ENCODE results near the gene UBE2M.
"Not testable (repeated sequence)": the region's sequence is repeated elsewhere in the genome, so short reads cannot be mapped to it uniquely, and the experiment has no call there.

The UBE2M gene

GRCh38 chr19:58558066-58558622 is at the start of gene UBE2M:
TSS of gene UBE2M (minus strand) at chr19:58558611. CDS start at chr19:58558381, 230 bp downstream.
- H3K4me1 Mint-ChIP-seq (ENCODE audit: low read depth): peaks cover 75% of the 10 kb centered on the region
- peaks cover 50% of the 10 kb centered on the region for H3K36me3 Mint-ChIP-seq (ENCODE audit: low read depth)
- no peaks in the 10 kb centered on the region for H3K27me3 Mint-ChIP-seq
- peak within 1 kb of the TSS; percentile 99 for H3K4me3 Mint-ChIP-seq
- H3K9me3 Mint-ChIP-seq: no peaks in the 10 kb centered on the region
- peak within 1 kb of the TSS; percentile 100 for H3K27ac Mint-ChIP-seq

GRCh38 chr19:58607213-58607612 is 48.8 kb upstream of the UBE2M start:
- not testable (repeated sequence) for H3K4me1 Mint-ChIP-seq (ENCODE audit: low read depth); H3K4me3 Mint-ChIP-seq; H3K9me3 Mint-ChIP-seq; H3K27me3 Mint-ChIP-seq; H3K36me3 Mint-ChIP-seq (ENCODE audit: low read depth); H3K27ac Mint-ChIP-seq

- not testable (repeated sequence) for H3K4me3 Mint-ChIP-seq; H3K4me1 Mint-ChIP-seq (ENCODE audit: low read depth); H3K27ac Mint-ChIP-seq; H3K9me3 Mint-ChIP-seq; H3K27me3 Mint-ChIP-seq; H3K36me3 Mint-ChIP-seq (ENCODE audit: low read depth)
Observed at GRCh38 chr19:58606251-58606896, 48.0 kb upstream of the UBE2M start.

- Mint-ChIP-seq H3K9me3 (no peaks in the 10 kb centered on the region), H3K27ac (no peak overlapping the region), H3K4me1 (ENCODE audit: low read depth) (peaks cover 2% of the 10 kb centered on the region), H3K36me3 (ENCODE audit: low read depth) (peaks cover 9% of the 10 kb centered on the region), H3K4me3 (no peak overlapping the region), H3K27me3 (no peaks in the 10 kb centered on the region)
Observed at GRCh38 chr19:58586133-58586765, 27.8 kb upstream of the UBE2M start.

GRCh38 chr19:58585442-58586132 is 27.2 kb upstream of the UBE2M start:
- Mint-ChIP-seq H3K27ac (no peak overlapping the region), H3K27me3 (no peaks in the 10 kb centered on the region)

GRCh38 chr19:58584498-58585441 is 26.4 kb upstream of the UBE2M start:
- Mint-ChIP-seq H3K36me3 (ENCODE audit: low read depth) (peaks cover 12% of the 10 kb centered on the region), H3K27ac (no peak overlapping the region)

More at GRCh38 chr19:58585442-58586132, 27.2 kb upstream of the UBE2M start:
- H3K9me3 Mint-ChIP-seq: no peaks in the 10 kb centered on the region
- H3K4me3 Mint-ChIP-seq: no peak overlapping the region
- H3K36me3 Mint-ChIP-seq (ENCODE audit: low read depth): peaks cover 12% of the 10 kb centered on the region
- H3K4me1 Mint-ChIP-seq (ENCODE audit: low read depth): peaks cover 6% of the 10 kb centered on the region

GRCh38 chr19:58582985-58583384 is 24.6 kb upstream of the UBE2M start:
- Mint-ChIP-seq H3K9me3 (no peaks in the 10 kb centered on the region), H3K27ac (no peak overlapping the region), H3K4me3 (no peak overlapping the region), H3K4me1 (ENCODE audit: low read depth) (peaks cover 23% of the 10 kb centered on the region), H3K36me3 (ENCODE audit: low read depth) (peaks cover 12% of the 10 kb centered on the region), H3K27me3 (no peaks in the 10 kb centered on the region)

More at GRCh38 chr19:58584498-58585441, 26.4 kb upstream of the UBE2M start:
- Mint-ChIP-seq H3K27me3 (no peaks in the 10 kb centered on the region), H3K4me1 (ENCODE audit: low read depth) (peaks cover 6% of the 10 kb centered on the region), H3K4me3 (no peak overlapping the region), H3K9me3 (no peaks in the 10 kb centered on the region)

GRCh38 chr19:58581227-58582141 is 23.1 kb upstream of the UBE2M start:
- Mint-ChIP-seq H3K4me1 (ENCODE audit: low read depth) (peaks cover 29% of the 10 kb centered on the region), H3K27ac (no peak overlapping the region), H3K27me3 (no peaks in the 10 kb centered on the region), H3K36me3 (ENCODE audit: low read depth) (peaks cover 12% of the 10 kb centered on the region), H3K9me3 (no peaks in the 10 kb centered on the region), H3K4me3 (no peak overlapping the region)

GRCh38 chr19:58579473-58580142 is 21.2 kb upstream of the UBE2M start:
- Mint-ChIP-seq H3K9me3 (no peaks in the 10 kb centered on the region), H3K4me3 (no peak overlapping the region), H3K4me1 (ENCODE audit: low read depth) (peaks cover 37% of the 10 kb centered on the region), H3K36me3 (ENCODE audit: low read depth) (peaks cover 12% of the 10 kb centered on the region), H3K27me3 (no peaks in the 10 kb centered on the region), H3K27ac (no peak overlapping the region)

GRCh38 chr19:58578012-58578925 is 19.9 kb upstream of the UBE2M start:
- H3K27me3 Mint-ChIP-seq: no peaks in the 10 kb centered on the region
- peak overlapping the region; percentile 61 for H3K27ac Mint-ChIP-seq
- peaks cover 49% of the 10 kb centered on the region for H3K4me1 Mint-ChIP-seq (ENCODE audit: low read depth)
- H3K9me3 Mint-ChIP-seq: no peaks in the 10 kb centered on the region
- peak overlapping the region; percentile 20 for H3K4me3 Mint-ChIP-seq
- H3K36me3 Mint-ChIP-seq (ENCODE audit: low read depth): peaks cover 12% of the 10 kb centered on the region

- Mint-ChIP-seq H3K4me1 (ENCODE audit: low read depth) (peaks cover 52% of the 10 kb centered on the region), H3K4me3 (peak overlapping the region; percentile 20), H3K27ac (peak overlapping the region; percentile 61)
- H3K9me3 Mint-ChIP-seq; H3K27me3 Mint-ChIP-seq; H3K36me3 Mint-ChIP-seq (ENCODE audit: low read depth): not testable (repeated sequence)
Observed at GRCh38 chr19:58577581-58577980, 19.2 kb upstream of the UBE2M start.

- Mint-ChIP-seq H3K27me3 (no peaks in the 10 kb centered on the region), H3K4me3 (peak overlapping the region; percentile 93), H3K9me3 (no peaks in the 10 kb centered on the region), H3K36me3 (ENCODE audit: low read depth) (peaks cover 11% of the 10 kb centered on the region), H3K4me1 (ENCODE audit: low read depth) (peaks cover 59% of the 10 kb centered on the region), H3K27ac (peak overlapping the region; percentile 90)
Observed at GRCh38 chr19:58575183-58576041, 17.0 kb upstream of the UBE2M start.
